HTR-8/SVneo (cell line): Measurements from ENCODE around the gene AGPS.
"Not testable (repeated sequence)": the region's sequence is repeated elsewhere in the genome, so short reads cannot be mapped to it uniquely, and the experiment has no call there.

ENCODE experiments used
- DNase-seq: peaks from one replicate; pipeline ENCODE4 v3.0.0; 2011; ENCODE audit warnings: low spot score, mixed read lengths; ENCODE audit not compliant: insufficient read length
- FAIRE-seq: peaks from 2 replicates; lab custom pipeline; 2011; peaks lifted over from hg19 to GRCh38; lab: Jason Lieb, UNC

AGPS gene

DNA sequence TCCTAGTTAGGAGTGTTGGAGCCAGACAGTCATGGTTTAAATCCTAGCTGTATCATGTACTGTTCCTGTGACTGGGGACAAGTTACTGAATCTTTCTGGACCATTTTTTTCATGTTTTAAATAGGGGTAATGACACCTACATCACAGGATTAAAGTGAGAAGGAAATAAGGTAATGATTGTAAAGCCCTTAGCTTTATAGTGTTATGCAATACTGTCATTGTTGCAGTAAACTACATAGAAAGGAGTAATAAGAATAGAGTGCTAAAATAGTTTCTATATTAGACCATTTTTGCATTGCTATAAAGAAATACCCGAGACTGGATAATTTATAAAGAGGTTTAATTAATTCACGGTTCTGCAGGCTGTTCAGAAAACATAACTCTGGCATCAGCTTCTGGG is 14.5 kb downstream of the AGPS start:
- no peak for FAIRE-seq
- DNase-seq, result no peak

DNA sequence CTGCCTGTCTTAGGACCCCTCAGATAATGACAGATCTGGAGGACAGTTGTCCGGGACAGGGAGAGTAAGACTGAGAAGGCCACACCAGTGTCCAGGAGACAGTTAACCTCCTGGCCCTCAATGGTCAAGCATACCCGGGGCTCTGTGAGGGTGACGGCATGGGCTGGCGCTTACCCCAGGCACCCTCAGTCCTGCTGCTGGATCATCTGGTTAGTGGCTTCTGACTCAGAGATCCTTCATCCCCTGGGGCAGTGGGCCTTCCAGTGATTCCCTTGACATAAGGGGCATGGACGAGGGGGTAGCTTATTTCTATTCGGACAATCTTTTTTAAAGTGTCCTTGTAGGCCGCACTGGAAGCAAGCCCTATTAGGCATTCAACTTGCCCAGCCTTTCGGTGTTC is 18.1 kb downstream of the AGPS start:
- not testable (repeated sequence) for FAIRE-seq, DNase-seq

- DNase-seq (no peak), FAIRE-seq (no peak)
Observed at GRCh38 chr2:177413703-177414102, 21.1 kb downstream of the AGPS start.

DNA sequence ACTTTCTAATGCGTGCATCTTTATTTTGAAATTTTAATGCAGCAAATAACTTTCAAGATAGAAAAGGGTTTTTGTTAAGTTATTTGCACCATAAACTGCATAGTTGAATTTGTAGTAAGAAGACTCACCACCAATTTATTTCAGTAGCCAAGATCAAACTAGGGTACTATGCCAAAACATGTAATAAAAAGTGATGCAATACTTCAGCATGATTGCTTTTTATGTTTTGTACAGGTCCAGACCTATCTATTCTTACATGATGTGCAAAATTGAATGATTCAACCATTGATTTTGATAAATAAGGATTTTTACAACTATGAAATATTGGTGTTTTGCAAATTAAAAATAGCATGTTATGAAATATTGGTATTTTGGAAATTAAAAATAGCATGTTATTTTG is 26.7 kb downstream of the AGPS start:
- FAIRE-seq (no peak), DNase-seq (no peak)

DNA sequence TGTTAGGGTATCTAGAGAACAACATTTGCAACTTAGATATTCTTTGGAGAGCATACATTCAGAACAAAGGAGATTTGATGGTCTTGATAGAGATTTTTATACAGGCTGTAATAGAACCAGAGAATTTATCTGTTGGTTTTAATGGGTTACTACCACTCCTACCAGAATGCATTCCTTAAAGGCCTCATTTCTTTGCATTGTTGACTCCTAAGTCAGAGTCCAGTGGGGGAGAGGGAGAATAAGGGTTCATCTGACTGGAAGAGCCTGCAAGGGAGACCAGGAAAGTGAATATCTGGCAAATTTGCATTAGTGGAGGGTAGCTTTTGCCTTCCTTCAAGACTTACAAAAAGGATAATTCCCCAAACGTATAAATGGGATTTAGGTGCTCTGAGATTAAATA is 29.7 kb downstream of the AGPS start:
- no peak for DNase-seq
- no peak for FAIRE-seq

- not testable (repeated sequence) for DNase-seq, FAIRE-seq
Observed at GRCh38 chr2:177424120-177424519, 31.5 kb downstream of the AGPS start.

- DNase-seq, FAIRE-seq: not testable (repeated sequence)
Observed at GRCh38 chr2:177424620-177425019, 32.0 kb downstream of the AGPS start.

DNA sequence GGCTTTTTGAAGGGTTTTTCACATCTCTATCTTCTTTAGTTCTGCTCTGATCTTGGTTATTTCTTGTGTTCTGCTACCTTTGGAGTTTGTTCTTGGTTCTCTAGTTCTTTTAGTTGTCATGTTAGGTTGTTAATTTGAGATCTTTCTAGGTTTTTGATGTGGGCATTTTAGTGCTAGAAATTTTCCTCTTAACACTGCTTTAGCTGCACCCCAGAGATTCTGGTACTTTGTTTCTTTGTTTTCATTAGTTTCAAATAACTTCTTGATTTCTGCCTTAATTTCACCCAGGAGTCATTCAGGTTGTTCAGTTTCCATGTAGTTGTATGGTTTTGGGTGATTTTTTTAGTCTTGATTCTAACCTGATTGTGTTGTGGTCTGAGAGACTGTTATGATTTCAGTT is 34.7 kb downstream of the AGPS start:
- FAIRE-seq (no peak), DNase-seq (no peak)

GRCh38 chr2:177427936-177428335 is 35.4 kb downstream of the AGPS start:
- not testable (repeated sequence) for DNase-seq, FAIRE-seq

DNA sequence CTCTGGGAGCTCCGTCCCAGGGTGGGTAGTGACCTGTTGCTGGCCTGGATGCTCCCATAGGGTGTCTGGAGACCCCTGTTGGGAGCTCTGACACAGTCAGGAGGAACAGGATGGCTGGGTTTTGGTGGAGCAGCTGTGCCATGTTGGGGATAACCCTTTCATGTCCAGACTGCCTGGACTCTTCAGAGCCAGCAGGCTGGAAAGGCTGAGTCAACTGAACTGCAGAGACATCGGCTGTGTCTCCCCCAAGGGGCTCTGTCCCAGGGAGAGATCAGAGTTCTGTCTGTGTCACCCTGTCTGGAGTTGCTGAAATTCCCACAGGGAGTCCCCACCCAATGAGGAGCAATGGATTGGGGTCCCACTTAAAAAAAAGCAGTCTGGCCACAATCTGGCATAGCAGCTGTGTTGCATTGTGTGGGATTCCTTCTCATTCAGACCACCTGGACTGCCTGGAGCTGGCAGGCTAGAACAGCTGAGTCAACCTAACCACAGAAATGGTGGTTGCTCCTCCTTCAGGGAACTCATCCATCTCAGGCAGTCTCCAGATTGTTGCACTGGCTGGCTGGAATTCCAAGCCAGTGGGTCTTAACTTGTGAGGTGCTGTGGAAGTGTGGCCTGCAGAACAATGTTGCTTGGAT is 37.2 kb downstream of the AGPS start:
- DNase-seq, result peak; percentile 35
- peak; percentile 79 for FAIRE-seq

- DNase-seq, result no peak
- FAIRE-seq, result no peak
Observed at GRCh38 chr2:177430411-177430810, 37.8 kb downstream of the AGPS start.

- FAIRE-seq, DNase-seq: not testable (repeated sequence)
Observed at GRCh38 chr2:177431111-177431725, 38.6 kb downstream of the AGPS start.

DNA sequence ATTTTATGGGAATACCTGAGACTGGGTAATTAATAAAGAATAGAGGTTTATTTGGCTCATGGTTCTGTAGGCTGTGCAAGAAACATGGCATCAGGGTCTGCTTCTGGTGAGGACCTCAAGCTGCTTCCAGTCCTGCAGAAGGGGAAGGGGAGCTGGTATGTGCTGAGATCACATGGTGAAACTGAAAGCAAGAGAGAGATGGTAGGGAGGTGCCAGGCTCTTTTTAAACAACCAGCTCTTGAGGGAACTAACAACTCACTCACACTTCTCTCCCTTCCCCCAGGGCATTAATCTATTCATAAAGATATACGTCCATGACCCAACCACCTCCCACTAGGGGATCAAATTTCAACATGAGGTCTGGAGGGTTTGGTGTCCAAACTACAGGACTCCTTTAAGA is 40.1 kb downstream of the AGPS start:
- DNase-seq (no peak), FAIRE-seq (no peak)

GRCh38 chr2:177433402-177433801 is 40.8 kb downstream of the AGPS start:
- DNase-seq, result no peak
- FAIRE-seq, result no peak

GRCh38 chr2:177434475-177434874 is 41.9 kb downstream of the AGPS start:
- DNase-seq, result no peak
- no peak for FAIRE-seq

DNA sequence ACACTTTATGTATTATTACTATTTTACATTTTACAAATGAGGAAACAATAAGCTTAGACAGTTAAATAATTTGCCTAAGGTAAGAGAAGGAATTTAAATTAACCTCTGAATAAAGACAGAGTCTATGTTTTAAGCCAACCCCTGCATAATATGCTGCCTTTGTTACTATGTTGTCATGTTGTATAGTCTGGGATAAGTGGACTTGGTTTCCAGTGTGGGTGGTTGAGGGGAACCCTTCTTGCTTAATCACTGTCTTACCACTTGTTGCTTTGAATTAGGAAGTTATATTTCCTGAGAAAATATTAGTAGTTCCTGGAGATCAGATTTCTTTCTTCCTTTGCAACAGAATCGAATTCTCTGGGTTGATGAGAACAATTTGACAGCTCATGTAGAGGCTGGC is 52.6 kb downstream of the AGPS start:
- FAIRE-seq (no peak), DNase-seq (no peak)

- FAIRE-seq, result no peak
- no peak for DNase-seq
Observed at GRCh38 chr2:177448031-177448430, 55.5 kb downstream of the AGPS start.

DNA sequence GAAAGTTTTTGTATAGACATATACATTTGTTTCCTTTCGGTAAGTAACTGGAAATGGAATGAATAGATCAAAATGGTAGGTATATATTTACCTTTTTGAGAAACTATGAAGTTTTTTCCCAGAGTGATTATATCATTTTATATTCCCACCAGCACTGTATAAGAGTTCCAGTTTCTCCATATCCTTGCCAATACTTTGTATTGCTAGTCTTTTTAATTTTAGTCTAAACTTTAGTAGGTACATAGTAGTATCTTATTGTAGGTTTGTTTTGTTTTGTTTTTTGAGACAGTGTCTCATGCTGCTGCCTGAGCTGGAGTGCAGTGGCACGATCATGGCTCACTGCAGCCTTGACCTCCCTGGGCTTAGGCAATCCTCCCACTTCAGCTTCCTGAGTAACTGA is 56.6 kb downstream of the AGPS start:
- DNase-seq (no peak), FAIRE-seq (no peak)

GRCh38 chr2:177455187-177455586 is 62.6 kb downstream of the AGPS start:
- DNase-seq (no peak), FAIRE-seq (no peak)

GRCh38 chr2:177459756-177460155 is 67.2 kb downstream of the AGPS start:
- peak; percentile 16 for FAIRE-seq
- DNase-seq, result not testable (repeated sequence)

- FAIRE-seq (no peak), DNase-seq (no peak)
Observed at GRCh38 chr2:177460973-177461585, 68.5 kb downstream of the AGPS start.

DNA sequence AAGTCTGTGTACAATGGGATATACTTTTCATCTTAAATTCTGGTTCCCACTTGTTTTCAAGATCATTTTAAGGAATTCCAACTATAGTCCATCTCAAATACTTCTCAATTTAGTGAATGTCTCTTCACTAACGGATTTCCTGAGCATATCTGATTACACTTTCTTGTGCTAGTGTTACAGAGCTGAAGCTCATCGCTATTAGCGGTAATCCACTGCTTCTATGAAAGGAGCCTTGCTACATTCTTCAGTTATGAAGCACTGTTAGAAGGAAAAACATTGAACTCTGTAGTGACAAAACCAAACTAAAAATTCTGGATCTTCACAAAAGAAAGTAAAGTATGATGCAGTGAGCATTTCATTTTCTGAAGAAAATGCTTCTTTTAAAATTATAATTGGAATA is 72.0 kb downstream of the AGPS start:
- DNase-seq (no peak), FAIRE-seq (no peak)
